ENCODE data around the gene EEPD1. TPM values are rescaled to one million over a fixed set of nuclear protein-coding genes. Genes with fewer than 3 reads are reported as not detected.

The EEPD1 gene
- total RNA-seq, 4 donors from 2014 or later, result 19.8 to 46.3 (median 29.3) TPM

DNA sequence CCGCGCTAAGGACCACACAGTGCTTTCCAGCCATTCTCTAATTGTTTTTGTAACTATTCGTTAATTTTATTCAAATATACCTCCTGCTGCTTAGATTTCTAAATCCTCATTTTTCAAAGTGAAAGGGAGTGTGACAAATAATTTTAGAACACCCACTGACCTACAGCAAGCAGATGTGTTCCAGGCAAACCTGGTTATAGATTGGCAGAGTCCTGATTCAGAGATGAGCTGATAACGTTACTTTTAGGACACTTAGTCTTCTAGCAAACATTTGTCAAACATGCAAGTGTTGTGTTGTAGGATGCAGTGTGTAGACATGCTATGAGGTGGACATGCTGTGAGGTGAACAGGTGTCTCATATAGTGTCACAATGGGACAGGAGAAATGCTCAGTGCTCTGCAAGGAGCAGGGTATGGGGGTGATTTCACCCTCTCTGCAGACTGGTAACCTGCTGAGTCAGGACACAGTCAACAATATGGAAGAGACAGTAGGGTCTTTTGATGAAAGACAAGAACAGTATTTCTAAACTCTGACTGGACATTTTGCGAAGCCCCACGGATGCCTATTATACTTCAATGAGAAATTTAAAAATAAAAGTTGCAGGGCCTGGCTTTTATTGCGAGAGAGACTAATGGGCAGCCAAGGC lies 144.4 kb downstream of the EEPD1 start:
- Histone ChIP-seq H3K27me3 (no peaks in the 10 kb centered on the region), H3K4me3 (no peak overlapping the region), H3K9me3 (no peaks in the 10 kb centered on the region), H3K4me1 (peaks cover 0 to 3% (median 0%) of the 10 kb centered on the region in 4 donors), H3K36me3 (peaks cover 0 to 37% (median 0%) of the 10 kb centered on the region in 3 donors), H3K27ac (no peak overlapping the region)
- TF ChIP-seq POLR2A (IDR thresholded peaks at IDR 0.05), result no peak
- no peak for TF ChIP-seq CTCF (IDR thresholded peaks at IDR 0.05)
- no peak for DNase-seq

GRCh38 chr7:36298106-36298505 lies 145.1 kb downstream of the EEPD1 start:
- H3K27ac ChIP-seq, result no peak overlapping the region
- H3K27me3 ChIP-seq, result no peaks in the 10 kb centered on the region
- H3K4me1 ChIP-seq, result no peaks in the 10 kb centered on the region
- no peaks in the 10 kb centered on the region for H3K9me3 ChIP-seq
- H3K36me3 ChIP-seq, result peaks cover 0 to 37% (median 0%) of the 10 kb centered on the region in 3 donors
- DNase-seq, result no peak
- TF ChIP-seq CTCF (IDR thresholded peaks at IDR 0.05), result no peak
- no peak for TF ChIP-seq POLR2A (IDR thresholded peaks at IDR 0.05)
- H3K4me3 ChIP-seq, result no peak overlapping the region

GRCh38 chr7:36299223-36299774 lies 146.2 kb downstream of the EEPD1 start:
- no peak for TF ChIP-seq POLR2A (IDR thresholded peaks at IDR 0.05)
- no peak for TF ChIP-seq CTCF (IDR thresholded peaks at IDR 0.05)
- no peak overlapping the region for H3K27ac ChIP-seq
- peaks cover 0 to 37% (median 0%) of the 10 kb centered on the region in 3 donors for H3K36me3 ChIP-seq
- H3K4me3 ChIP-seq, result no peak overlapping the region
- H3K9me3 ChIP-seq, result no peaks in the 10 kb centered on the region
- no peaks in the 10 kb centered on the region for H3K27me3 ChIP-seq
- peaks cover 0 to 5% (median 0%) of the 10 kb centered on the region in 4 donors for H3K4me1 ChIP-seq
- no peak for DNase-seq

GRCh38 chr7:36299823-36300341 lies 146.8 kb downstream of the EEPD1 start:
- H3K9me3 ChIP-seq, result no peaks in the 10 kb centered on the region
- DNase-seq, result peak in 1 of 3 donors; percentile 37
- H3K27me3 ChIP-seq, result no peaks in the 10 kb centered on the region
- H3K36me3 ChIP-seq, result peaks cover 0 to 37% (median 0%) of the 10 kb centered on the region in 3 donors
- no peak overlapping the region for H3K4me3 ChIP-seq
- no peak overlapping the region for H3K27ac ChIP-seq
- TF ChIP-seq CTCF (IDR thresholded peaks at IDR 0.05), result no peak
- no peak for TF ChIP-seq POLR2A (IDR thresholded peaks at IDR 0.05)
- H3K4me1 ChIP-seq, result peaks cover 0 to 8% (median 0%) of the 10 kb centered on the region in 4 donors

DNA sequence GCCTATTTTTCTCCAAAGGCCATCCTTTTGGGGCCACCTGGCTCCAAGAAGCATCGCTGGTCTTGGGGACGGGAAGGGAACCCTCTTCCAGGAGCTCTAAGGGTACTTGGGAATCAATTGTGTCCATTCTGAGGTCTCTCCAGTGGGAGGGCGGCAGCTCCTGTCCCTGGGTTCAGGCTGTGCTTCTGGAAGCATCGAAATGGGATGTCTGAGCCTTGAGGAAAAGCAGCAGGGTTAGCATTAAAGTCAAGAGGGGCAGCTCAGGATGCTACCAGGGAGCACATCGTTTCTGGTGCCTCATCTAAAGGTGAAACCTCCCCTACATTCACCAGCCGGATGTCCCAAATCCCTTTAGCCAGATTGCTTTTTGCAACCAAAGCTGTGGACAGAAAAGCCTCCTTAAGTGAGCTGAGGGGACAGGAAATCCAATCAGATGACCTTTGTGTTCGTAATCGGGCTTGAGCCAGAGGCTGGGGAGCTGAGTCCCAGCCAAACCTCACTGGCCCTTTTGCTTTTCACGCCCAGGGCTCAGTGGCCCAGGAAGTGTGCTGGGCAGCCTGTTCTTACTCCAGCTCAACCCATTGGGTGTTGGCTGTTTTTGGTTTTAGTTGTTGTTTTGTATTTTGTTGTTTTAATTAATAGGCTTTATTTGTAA lies 147.8 kb downstream of the EEPD1 start:
- H3K4me1 ChIP-seq, result peaks cover 0 to 8% (median 0%) of the 10 kb centered on the region in 4 donors
- H3K9me3 ChIP-seq, result no peaks in the 10 kb centered on the region
- no peaks in the 10 kb centered on the region for H3K27me3 ChIP-seq
- DNase-seq, result peak in 2 of 3 donors; percentile 11 to 39
- H3K4me3 ChIP-seq, result no peak overlapping the region
- peak overlapping the region in 1 of 4 donors; percentile 9 for H3K27ac ChIP-seq
- no peak for TF ChIP-seq POLR2A (IDR thresholded peaks at IDR 0.05)
- no peak for TF ChIP-seq CTCF (IDR thresholded peaks at IDR 0.05)
- peaks cover 0 to 37% (median 0%) of the 10 kb centered on the region in 3 donors for H3K36me3 ChIP-seq

Measured in Peyer's patch (tissue), 4 donors.